ENCODE data around the gene NINL. TPM values are rescaled to one million over a fixed set of nuclear protein-coding genes. Genes with fewer than 3 reads are reported as not detected.
"Not testable (repeated sequence)": the region's sequence is repeated elsewhere in the genome, so short reads cannot be mapped to it uniquely, and the experiment has no call there.

Gene NINL
- total and polyA plus RNA-seq, 5 donors = 3.4 to 7.6 (median 6.1) TPM

- intact Hi-C loops (cut with DNase I) = loop anchor here in 1 of 4 donors (10.0 kb wide), 1 partner anchor 62 kb away; no protein-coding TSS in a partner anchor
- H3K4me3 ChIP-seq (ENCODE audit: low read length) = peak overlapping the region; percentile 65
Measured at GRCh38 chr20:25622450-25623224, 37.3 kb upstream of the NINL start.

DNA sequence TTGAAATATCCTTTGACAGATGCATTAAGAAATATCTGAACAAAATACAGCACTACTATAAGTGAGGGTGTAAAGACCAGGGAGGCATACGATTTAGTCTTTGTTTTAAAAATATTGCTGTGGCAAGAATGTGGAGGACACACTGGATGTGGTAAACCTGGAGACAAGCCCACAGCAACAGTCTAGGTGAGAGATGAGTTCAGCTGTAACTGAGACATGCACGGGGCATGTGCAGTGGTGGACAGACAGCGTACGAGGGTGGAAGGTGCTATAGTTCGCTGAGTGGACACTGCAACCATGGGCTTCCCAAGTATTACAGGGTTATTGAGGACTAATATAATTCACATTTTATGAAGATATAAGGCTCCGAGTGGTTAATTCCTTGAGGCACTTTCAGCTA, 36.7 kb upstream of the NINL start:
- no peak for DNase-seq
- WGBS = 89% methylated on average over 6 of the region's 6 CpGs
- no peak for ATAC-seq
- no peaks in the 10 kb centered on the region for H3K27me3 ChIP-seq (ENCODE audit: control insufficient read depth, insufficient read depth)
- intact Hi-C loops (cut with DNase I) = loop anchor here in 1 of 4 donors (10.0 kb wide), 1 partner anchor 63 kb away; no protein-coding TSS in a partner anchor
- H3K27ac ChIP-seq (ENCODE audit: low read length) = no peak overlapping the region
- peaks cover 2% of the 10 kb centered on the region for H3K4me1 ChIP-seq (ENCODE audit: control insufficient read depth, insufficient read depth, low read length)
- no peak overlapping the region for H3K4me3 ChIP-seq (ENCODE audit: low read length)
- no peaks in the 10 kb centered on the region for H3K9me3 ChIP-seq (ENCODE audit: control insufficient read depth, low read length)

More at GRCh38 chr20:25622450-25623224, 37.3 kb upstream of the NINL start:
- WGBS = 24% methylated on average over 17 of the region's 17 CpGs
- ATAC-seq (no peak), DNase-seq (no peak)
- H3K27me3 ChIP-seq (ENCODE audit: control insufficient read depth, insufficient read depth) = no peaks in the 10 kb centered on the region
- no peak overlapping the region for H3K27ac ChIP-seq (ENCODE audit: low read length)
- H3K4me1 ChIP-seq (ENCODE audit: control insufficient read depth, insufficient read depth, low read length) = peaks cover 2% of the 10 kb centered on the region
- H3K9me3 ChIP-seq (ENCODE audit: control insufficient read depth, low read length) = no peaks in the 10 kb centered on the region

DNA sequence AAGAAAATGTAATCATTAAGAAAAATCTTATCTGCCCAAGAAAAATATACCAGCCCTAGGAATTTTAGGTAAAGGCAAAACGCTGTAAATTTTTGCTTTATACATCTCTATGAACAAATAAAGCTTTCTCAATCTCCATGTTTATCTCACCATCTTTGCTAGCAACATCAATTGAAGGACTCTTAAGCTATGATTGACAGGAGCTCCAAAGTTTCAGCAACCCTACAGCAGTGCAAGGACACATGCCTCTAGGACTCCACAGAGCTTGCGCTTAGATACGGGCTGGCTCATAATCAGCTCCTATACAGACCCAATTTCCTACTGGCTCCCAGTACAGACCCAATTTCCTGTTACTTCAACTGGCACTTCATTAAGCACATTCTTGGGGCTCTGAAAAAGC, 34.2 kb upstream of the NINL start:
- Histone ChIP-seq H3K4me1 (ENCODE audit: control insufficient read depth, insufficient read depth, low read length) (peaks cover 2% of the 10 kb centered on the region), H3K27ac (ENCODE audit: low read length) (no peak overlapping the region), H3K4me3 (ENCODE audit: low read length) (no peak overlapping the region), H3K27me3 (ENCODE audit: control insufficient read depth, insufficient read depth) (no peaks in the 10 kb centered on the region), H3K9me3 (ENCODE audit: control insufficient read depth, low read length) (no peaks in the 10 kb centered on the region)
- intact Hi-C loops (cut with DNase I) = no loop called here
- no peak for DNase-seq
- 95% methylated on average over 3 of the region's 3 CpGs for WGBS
- no peak for ATAC-seq

- no peak overlapping the region for H3K27ac ChIP-seq (ENCODE audit: low read length)
- no peaks in the 10 kb centered on the region for H3K27me3 ChIP-seq (ENCODE audit: control insufficient read depth, insufficient read depth)
- 74% methylated on average over 3 of the region's 3 CpGs for WGBS
- intact Hi-C loops (cut with DNase I) = loop anchor here in 1 of 4 donors (10.0 kb wide), 1 partner anchor 64 kb away; no protein-coding TSS in a partner anchor
- H3K4me3 ChIP-seq (ENCODE audit: low read length) = no peak overlapping the region
- no peak for DNase-seq
- H3K9me3 ChIP-seq (ENCODE audit: control insufficient read depth, low read length) = no peaks in the 10 kb centered on the region
- H3K4me1 ChIP-seq (ENCODE audit: control insufficient read depth, insufficient read depth, low read length) = no peaks in the 10 kb centered on the region
- ATAC-seq = no peak
Measured at GRCh38 chr20:25608774-25609173, 23.4 kb upstream of the NINL start.

GRCh38 chr20:25606094-25606695, 20.9 kb upstream of the NINL start:
- DNase-seq (no peak), ATAC-seq (no peak)
- no peak overlapping the region for H3K27ac ChIP-seq (ENCODE audit: low read length)
- H3K4me3 ChIP-seq (ENCODE audit: low read length) = no peak overlapping the region
- H3K9me3 ChIP-seq (ENCODE audit: control insufficient read depth, low read length) = no peaks in the 10 kb centered on the region
- intact Hi-C loops (cut with DNase I) = loop anchor here in 1 of 4 donors (10.0 kb wide), 1 partner anchor 61 kb away; no protein-coding TSS in a partner anchor
- H3K27me3 ChIP-seq (ENCODE audit: control insufficient read depth, insufficient read depth) = no peaks in the 10 kb centered on the region
- H3K4me1 ChIP-seq (ENCODE audit: control insufficient read depth, insufficient read depth, low read length) = no peaks in the 10 kb centered on the region
- WGBS = 49% methylated on average over 1 of the region's 1 CpG

DNA sequence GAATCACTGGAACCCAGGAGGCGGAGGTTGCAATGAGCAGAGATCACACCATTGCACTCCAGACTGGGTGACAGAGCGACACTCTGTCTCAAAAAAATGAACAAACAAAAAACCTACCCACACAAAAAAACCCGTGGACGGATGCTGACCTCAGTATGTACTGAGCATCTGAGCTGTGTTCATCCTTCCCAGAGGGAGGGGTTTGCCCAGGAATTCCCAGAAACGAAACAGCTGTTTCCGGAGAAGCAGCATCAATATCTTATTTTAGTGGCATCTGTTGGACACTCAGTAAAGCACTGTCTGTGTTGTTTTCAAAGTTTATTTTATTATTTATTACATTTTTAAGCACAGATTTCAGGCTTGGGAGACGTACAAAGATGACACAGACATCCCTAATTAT, 19.8 kb upstream of the NINL start:
- DNase-seq = no peak
- ATAC-seq = no peak
- Histone ChIP-seq H3K27ac (ENCODE audit: low read length) (no peak overlapping the region), H3K9me3 (ENCODE audit: control insufficient read depth, low read length) (no peaks in the 10 kb centered on the region), H3K4me1 (ENCODE audit: control insufficient read depth, insufficient read depth, low read length) (no peaks in the 10 kb centered on the region), H3K27me3 (ENCODE audit: control insufficient read depth, insufficient read depth) (no peaks in the 10 kb centered on the region), H3K4me3 (ENCODE audit: low read length) (no peak overlapping the region)
- 67% methylated on average over 7 of the region's 7 CpGs for WGBS
- intact Hi-C loops (cut with DNase I) = loop anchor here in 1 of 4 donors (10.0 kb wide), 1 partner anchor 60 kb away; no protein-coding TSS in a partner anchor

GRCh38 chr20:25604611-25605010, 19.3 kb upstream of the NINL start:
- DNase-seq = no peak
- no peak overlapping the region for H3K4me3 ChIP-seq (ENCODE audit: low read length)
- intact Hi-C loops (cut with DNase I) = loop anchor here in 1 of 4 donors (10.0 kb wide), 1 partner anchor 60 kb away; no protein-coding TSS in a partner anchor
- 91% methylated on average over 9 of the region's 9 CpGs for WGBS
- no peaks in the 10 kb centered on the region for H3K27me3 ChIP-seq (ENCODE audit: control insufficient read depth, insufficient read depth)
- H3K9me3 ChIP-seq (ENCODE audit: control insufficient read depth, low read length) = no peaks in the 10 kb centered on the region
- no peak overlapping the region for H3K27ac ChIP-seq (ENCODE audit: low read length)
- H3K4me1 ChIP-seq (ENCODE audit: control insufficient read depth, insufficient read depth, low read length) = no peaks in the 10 kb centered on the region
- ATAC-seq = no peak

GRCh38 chr20:25602914-25603309, 17.6 kb upstream of the NINL start:
- not testable (repeated sequence) for H3K9me3 ChIP-seq (ENCODE audit: control insufficient read depth, low read length); H3K27ac ChIP-seq (ENCODE audit: low read length); H3K4me3 ChIP-seq (ENCODE audit: low read length); DNase-seq; ATAC-seq; H3K4me1 ChIP-seq (ENCODE audit: control insufficient read depth, insufficient read depth, low read length); H3K27me3 ChIP-seq (ENCODE audit: control insufficient read depth, insufficient read depth)
- 93% methylated on average over 7 of the region's 9 CpGs for WGBS
- intact Hi-C loops (cut with DNase I) = loop anchor here in 1 of 4 donors (10.0 kb wide), 1 partner anchor 58 kb away; no protein-coding TSS in a partner anchor

DNA sequence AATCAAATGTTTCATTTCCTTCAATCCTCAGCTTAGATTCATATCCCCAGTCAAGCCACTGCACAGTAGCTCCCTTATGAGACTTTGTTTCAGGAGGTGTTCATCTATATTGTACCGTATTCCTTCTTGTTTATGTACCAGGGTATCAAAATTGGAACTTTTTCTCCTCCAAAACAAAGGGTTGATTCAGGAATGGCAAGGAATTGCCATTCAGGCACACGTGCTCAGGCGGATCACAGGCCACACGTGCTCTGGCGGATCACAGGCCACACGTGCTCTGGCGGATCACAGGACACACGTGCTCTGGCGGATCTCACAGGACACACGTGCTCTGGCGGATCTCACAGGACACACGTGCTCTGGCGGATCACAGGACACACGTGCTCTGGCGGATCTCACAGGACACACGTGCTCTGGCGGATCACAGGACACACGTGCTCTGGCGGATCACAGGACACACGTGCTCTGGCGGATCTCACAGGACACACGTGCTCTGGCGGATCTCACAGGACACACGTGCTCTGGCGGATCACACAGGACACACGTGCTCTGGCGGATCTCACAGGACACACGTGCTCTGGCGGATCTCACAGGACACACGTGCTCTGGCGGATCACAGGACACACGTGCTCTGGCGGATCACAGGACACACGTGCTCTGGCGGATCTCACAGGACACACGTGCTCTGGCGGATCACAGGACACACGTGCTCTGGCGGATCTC, 17.0 kb upstream of the NINL start:
- not testable (repeated sequence) for H3K4me3 ChIP-seq (ENCODE audit: low read length)

GRCh38 chr20:25601659-25602058, 16.3 kb upstream of the NINL start:
- Histone ChIP-seq H3K9me3 (ENCODE audit: control insufficient read depth, low read length) (no peaks in the 10 kb centered on the region), H3K27me3 (ENCODE audit: control insufficient read depth, insufficient read depth) (no peaks in the 10 kb centered on the region), H3K4me3 (ENCODE audit: low read length) (no peak overlapping the region), H3K4me1 (ENCODE audit: control insufficient read depth, insufficient read depth, low read length) (no peaks in the 10 kb centered on the region), H3K27ac (ENCODE audit: low read length) (no peak overlapping the region)
- ATAC-seq = no peak
- no peak for DNase-seq
- intact Hi-C loops (cut with DNase I) = loop anchor here in 1 of 4 donors (10.0 kb wide), 1 partner anchor 57 kb away; no protein-coding TSS in a partner anchor
- WGBS = 68% methylated on average over 2 of the region's 2 CpGs

More for the DNA sequence above, 17.0 kb upstream of the NINL start:
- not testable (repeated sequence) for H3K9me3 ChIP-seq (ENCODE audit: control insufficient read depth, low read length); DNase-seq; H3K27ac ChIP-seq (ENCODE audit: low read length); ATAC-seq; H3K27me3 ChIP-seq (ENCODE audit: control insufficient read depth, insufficient read depth); H3K4me1 ChIP-seq (ENCODE audit: control insufficient read depth, insufficient read depth, low read length)
- 97% methylated on average over 39 of the region's 39 CpGs for WGBS
- intact Hi-C loops (cut with DNase I) = loop anchor here in 1 of 4 donors (10.0 kb wide), 1 partner anchor 58 kb away; no protein-coding TSS in a partner anchor

Data from right cardiac atrium (tissue), 5 donors.